ENCODE measurements around the gene TMEM240.
"Not testable (repeated sequence)": the region's sequence is repeated elsewhere in the genome, so short reads cannot be mapped to it uniquely, and the experiment has no call there.

Gene TMEM240

GRCh38 chr1:1523226-1523625 is 17.2 kb downstream of the TMEM240 start:
- DNase-seq, result not testable (repeated sequence)

- not testable (repeated sequence) for DNase-seq
Measured at GRCh38 chr1:1522536-1522935, 17.9 kb downstream of the TMEM240 start.

GRCh38 chr1:1521331-1521730 is 19.1 kb downstream of the TMEM240 start:
- DNase-seq, result no peak

- not testable (repeated sequence) for DNase-seq
Measured at GRCh38 chr1:1519805-1520505, 20.5 kb downstream of the TMEM240 start.

DNA sequence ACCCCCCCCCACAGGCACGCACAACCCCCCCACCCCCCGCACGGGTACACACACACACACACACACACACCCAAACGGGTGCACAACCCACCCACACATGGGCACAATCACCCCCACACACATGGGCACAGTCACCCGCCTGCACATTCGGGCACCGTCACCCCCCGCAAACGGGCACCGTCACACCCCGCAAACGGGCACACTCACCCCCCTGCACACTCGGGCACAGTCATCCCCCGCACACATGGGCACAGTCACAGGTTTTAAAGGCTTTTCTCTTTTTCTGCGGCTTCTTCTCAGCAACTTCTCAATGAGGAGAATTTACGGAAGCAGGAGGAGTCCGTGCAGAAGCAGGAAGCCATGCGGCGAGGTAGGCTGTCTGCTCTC is 21.8 kb downstream of the TMEM240 start:
- DNase-seq, result not testable (repeated sequence)

- no peak for DNase-seq
Measured at GRCh38 chr1:1517973-1518620, 22.3 kb downstream of the TMEM240 start.

- not testable (repeated sequence) for DNase-seq
Measured at GRCh38 chr1:1516923-1517322, 23.5 kb downstream of the TMEM240 start.

GRCh38 chr1:1514376-1514775 is 26.0 kb downstream of the TMEM240 start:
- peak; percentile 46 for DNase-seq

DNA sequence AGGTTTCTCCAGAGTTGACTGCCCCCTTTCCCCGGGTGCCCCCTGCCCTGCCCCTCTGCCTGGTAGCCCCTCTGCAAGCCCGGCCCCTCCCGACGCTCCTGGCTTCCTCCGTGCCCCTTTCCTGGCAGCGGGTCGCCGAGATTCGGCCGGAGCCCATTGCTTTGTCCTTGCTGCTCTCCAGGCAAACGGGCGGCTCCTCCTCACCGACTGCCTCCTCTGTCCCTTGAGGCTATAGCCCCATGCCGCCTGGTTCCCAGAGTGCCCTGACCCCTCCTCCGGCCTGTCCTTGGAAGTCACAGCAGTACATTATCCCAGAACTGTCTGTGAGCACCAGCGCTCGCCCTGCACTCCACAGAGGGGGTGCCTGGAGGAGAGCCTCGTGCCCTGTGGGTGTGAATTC is 26.7 kb downstream of the TMEM240 start:
- not testable (repeated sequence) for DNase-seq

DNA sequence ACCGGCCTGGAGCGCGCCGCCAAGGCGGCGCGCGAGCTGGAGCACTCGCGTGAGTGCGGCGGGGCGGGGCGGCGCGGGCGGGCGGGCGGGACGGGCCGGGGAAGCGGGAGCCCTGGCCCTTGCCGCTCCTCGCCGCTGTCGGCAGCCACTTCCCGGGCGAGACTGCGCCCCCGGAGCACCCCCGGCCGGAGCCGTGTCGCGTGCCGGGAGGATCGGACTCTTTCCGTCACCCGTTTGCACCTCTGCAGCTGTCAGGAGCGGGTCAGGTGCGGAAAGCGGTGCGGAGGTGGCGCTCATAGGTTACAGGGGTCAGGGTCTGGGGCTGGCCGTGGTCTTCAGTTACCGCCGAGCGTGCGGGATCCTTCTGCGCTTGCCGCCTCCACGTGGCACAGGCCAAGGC is 28.0 kb downstream of the TMEM240 start:
- DNase-seq, result not testable (repeated sequence)

GRCh38 chr1:1511533-1512285 is 28.7 kb downstream of the TMEM240 start, which contains the start of gene ATAD3A:
Gene ATAD3A, plus strand, starts transcription at chr1:1512162. Its CDS starts 107 bp downstream, at chr1:1512269.
- peak; percentile 98 for DNase-seq

GRCh38 chr1:1510912-1511532 is 29.4 kb downstream of the TMEM240 start:
- DNase-seq, result no peak

DNA sequence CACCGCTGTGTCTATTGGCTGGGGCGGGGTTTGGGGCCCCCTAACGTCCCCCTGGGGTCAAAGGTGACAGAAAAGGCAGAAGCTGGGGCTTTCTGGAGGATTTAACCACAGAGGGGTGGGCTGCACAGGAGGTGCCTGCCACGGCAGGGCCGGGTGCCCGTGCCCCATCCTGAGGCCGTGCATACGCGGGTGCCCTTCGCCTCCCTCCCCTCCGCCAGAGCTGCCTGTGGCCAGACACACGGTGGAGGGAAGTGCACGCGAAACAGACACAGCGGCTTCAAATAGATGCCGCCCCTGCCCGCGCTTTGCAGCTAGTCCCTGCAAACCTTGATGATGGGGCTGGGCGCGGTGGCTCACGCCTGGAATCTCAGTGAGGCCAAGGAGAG is 31.0 kb downstream of the TMEM240 start:
- not testable (repeated sequence) for DNase-seq

DNA sequence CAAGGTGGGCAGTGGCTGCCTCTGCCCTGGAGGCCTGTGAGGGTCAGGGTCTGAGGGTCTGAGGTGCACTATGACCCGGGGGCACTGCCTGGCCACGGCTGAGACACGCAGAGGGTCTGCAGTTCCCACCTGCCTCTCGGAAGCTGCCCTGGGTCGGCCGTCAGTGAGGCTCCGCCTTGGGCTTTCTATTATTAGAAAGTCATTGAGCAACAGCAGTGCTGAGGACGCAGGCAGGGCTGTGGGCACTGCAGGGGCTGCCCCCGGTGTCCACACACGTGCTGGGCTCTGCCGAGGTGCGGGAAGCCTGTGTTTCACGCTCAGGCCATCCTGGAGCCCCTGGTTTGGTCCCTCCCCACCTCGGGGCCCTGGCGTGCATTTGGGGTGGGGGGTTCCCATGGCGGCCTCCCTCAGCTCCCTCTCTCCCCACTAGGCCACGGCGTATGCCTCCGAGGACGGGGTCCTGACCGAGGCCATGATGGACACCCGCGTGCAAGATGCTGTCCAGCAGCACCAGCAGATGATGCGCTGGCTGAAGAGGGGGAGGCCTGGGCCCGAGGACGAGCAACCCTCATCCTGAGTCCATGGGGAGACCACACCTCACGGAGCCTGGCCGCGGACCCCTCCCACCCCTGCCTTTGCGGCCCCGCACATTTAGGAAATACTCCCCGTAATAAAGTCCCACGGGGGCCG is 31.5 kb downstream of the TMEM240 start:
- not testable (repeated sequence) for DNase-seq

DNA sequence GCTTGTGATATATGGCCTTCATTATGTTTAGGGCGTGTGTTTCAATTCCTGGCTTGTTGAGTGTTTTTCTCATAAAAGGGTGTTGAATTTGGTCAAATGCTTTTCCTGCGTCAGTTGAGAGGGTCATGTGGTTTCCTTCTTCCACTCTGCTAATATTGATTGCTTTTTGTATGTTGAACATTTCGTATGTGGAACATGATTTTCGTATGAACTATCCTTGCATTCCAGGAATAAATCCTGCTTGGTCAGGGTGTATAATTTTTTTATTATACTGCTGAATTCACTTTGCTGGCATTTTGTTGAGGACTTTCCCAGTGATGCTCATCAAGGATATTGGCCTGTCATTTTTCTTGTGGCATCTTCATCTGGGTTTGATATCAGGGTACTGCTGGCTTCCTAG is 33.1 kb downstream of the TMEM240 start:
- no peak for DNase-seq

GRCh38 chr1:1505801-1506200 is 34.6 kb downstream of the TMEM240 start:
- not testable (repeated sequence) for DNase-seq

GRCh38 chr1:1505366-1505798 is 35.0 kb downstream of the TMEM240 start:
- DNase-seq, result peak; percentile 30

DNA sequence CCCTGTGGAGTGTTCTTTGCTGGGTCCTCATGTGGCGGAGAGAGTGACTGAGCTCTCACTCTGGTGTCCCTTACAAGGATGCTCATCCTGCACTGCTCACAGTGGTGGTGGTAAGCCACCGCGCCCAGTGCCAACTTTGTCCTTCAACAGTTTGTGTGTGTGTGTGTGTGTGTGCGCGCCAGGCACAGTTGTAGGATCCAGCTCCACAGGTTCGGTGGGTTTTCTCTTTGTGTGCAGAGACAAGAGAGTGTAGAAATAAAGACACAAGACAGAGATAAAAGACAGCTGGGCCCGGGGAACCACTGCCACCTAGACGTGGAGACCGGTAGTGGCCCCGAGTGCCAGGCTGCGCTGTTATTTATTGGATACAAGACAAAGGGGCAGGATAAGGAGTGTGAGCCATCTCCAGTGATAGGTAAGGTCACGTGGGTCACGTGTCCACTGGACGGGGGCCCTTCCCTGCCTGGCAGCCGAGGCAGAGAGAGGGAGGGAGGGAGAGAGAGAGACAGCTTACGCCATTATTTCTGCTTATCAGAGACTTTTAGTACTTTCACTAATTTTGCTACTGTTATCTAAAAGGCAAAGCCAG is 35.6 kb downstream of the TMEM240 start:
- peak; percentile 51 for DNase-seq

DNA sequence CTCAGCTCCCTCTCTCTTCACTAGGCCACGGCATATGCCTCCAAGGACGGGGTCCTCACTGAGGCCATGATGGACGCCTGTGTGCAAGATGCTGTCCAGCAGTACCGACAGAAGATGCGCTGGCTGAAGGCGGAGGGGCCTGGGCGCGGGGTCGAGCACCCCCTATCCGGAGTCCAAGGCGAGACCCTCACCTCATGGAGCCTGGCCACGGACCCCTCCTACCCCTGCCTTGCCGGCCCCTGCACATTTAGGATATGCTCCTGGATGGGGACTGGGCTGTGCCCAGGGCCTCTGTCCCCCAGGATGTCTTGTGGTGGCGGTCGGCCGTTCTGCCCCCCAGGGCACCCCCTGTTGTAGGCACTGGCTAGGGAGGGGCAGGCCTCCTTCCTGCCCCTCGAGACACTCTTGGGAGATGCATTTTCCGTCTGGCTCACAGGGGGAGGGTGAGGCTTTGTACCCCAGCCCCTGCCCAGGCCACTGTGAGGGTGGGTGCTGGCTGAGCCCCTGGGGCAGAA is 44.9 kb downstream of the TMEM240 start:
- DNase-seq, result not testable (repeated sequence)

DNA sequence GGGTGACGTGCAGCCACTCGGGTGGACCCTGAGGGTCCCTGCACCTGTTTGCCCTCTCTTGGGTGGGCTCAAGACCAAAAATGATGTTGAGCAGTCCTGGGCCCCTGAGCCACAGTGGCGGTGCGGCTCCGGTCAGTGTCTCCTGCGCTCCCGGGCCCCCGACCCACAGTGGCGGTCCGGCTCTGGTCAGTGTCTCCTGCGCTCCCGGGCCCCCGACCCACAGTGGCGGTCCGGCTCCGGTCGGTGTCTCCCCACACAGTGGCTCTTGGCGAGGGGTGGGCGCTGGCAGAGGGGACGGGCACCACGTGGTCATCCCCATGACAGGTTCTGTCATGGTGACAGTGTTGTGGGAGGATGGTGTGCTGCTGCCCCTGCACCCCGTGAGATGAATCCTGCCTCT is 46.1 kb downstream of the TMEM240 start:
- DNase-seq, result not testable (repeated sequence)

DNA sequence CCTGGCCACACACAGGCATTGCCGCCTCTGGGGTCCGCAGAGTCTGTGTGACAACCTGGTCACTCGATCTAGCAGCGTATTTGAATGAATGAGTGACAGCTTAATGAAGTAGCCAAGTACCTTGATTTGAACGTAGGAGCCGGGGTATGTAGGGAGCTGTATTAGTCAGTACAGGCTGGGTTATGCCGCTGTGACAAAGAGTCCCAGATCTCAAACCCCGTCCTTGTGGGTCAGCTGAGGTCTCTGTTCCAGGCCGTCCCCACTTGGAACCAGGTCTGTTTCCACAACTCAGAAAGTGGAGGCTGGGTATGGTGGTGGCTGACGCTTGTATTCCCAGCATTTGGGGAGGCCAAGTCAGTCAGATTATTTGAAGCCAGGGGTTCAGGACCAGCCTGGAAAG is 48.8 kb downstream of the TMEM240 start:
- no peak for DNase-seq

Measured in GDM1 (cell line).